K562 (cell line): ENCODE data around the gene RIC8B. TPM values are rescaled to one million over a fixed set of nuclear protein-coding genes. Genes with fewer than 3 reads are reported as not detected.

Experiments used
- ARID2 ChIP-seq: fragments of 450-650 bp; IDR thresholded peaks from 2 replicates; pipeline ENCODE4 v1.6.1; 2017; ENCODE audit warnings: antibody characterized with exemption, mild to moderate bottlenecking
- ATF2 ChIP-seq: sonication (generic); formaldehyde crosslinking; IDR thresholded peaks from 2 replicates; pipeline ENCODE4 v1.8.1; 2022; ENCODE audit warnings: missing genetic modification reagents
- BMI1 ChIP-seq: fragments of 150-350 bp; IDR thresholded peaks from 2 replicates; pipeline ENCODE4 v1.6.1; 2014; ENCODE audit warnings: low read length
- CXXC5 ChIP-seq: fragments of 250-450 bp; sonication (Bioruptor Pico); IDR thresholded peaks from 2 replicates; pipeline ENCODE4 v1.8.0; 2022; ENCODE audit warnings: inconsistent platforms, mild to moderate bottlenecking, moderate library complexity
- DEAF1 ChIP-seq: fragments of 450-650 bp; formaldehyde crosslinking; IDR thresholded peaks from 2 replicates; pipeline ENCODE4 v1.4.0; 2020; ENCODE audit warnings: mild to moderate bottlenecking, moderate library complexity
- HNRNPL ChIP-seq: fragments of 200-400 bp; formaldehyde crosslinking; IDR thresholded peaks from 2 replicates; pipeline ENCODE4 v1.6.1; 2017; ENCODE audit warnings: low read depth, mild to moderate bottlenecking, low read length
- NFE2 ChIP-seq: IDR thresholded peaks from 2 replicates; pipeline ENCODE4 v1.6.1; 2014; ENCODE audit warnings: antibody characterized with exemption, low read depth
- PBX2 ChIP-seq, 2 experiments: IDR thresholded peaks in 1 of 2; conservative IDR thresholded peaks in 1 of 2; 2 replicates each; pipeline ENCODE4 v1.6.1; 2016; ENCODE audit warnings: low read depth in 2 of 2, mild to moderate bottlenecking in 1 of 2, missing compliant biosample characterization in 1 of 2, missing genetic modification characterization in 1 of 2, moderate library complexity in 1 of 2
- PHTF2 ChIP-seq: fragments of 250-450 bp; sonication (Bioruptor Pico); IDR thresholded peaks from 2 replicates; pipeline ENCODE4 v1.5.0; 2021; ENCODE audit warnings: mild to moderate bottlenecking
- RBFOX2 ChIP-seq: fragments of 200-400 bp; formaldehyde crosslinking; IDR thresholded peaks from 2 replicates; pipeline ENCODE4 v1.6.1; 2017; ENCODE audit warnings: low read depth, mild to moderate bottlenecking, low read length, moderate library complexity
- SMAD1 ChIP-seq: fragments of 150-350 bp; IDR thresholded peaks from 2 replicates; pipeline ENCODE4 v1.6.1; 2014; ENCODE audit warnings: low read length, low read depth; ENCODE audit not compliant: partially characterized antibody
- SMARCA4 ChIP-seq: fragments of 450-650 bp; IDR thresholded peaks from 2 replicates; pipeline ENCODE4 v1.6.1; 2016
- SNRNP70 ChIP-seq: fragments of 200-400 bp; formaldehyde crosslinking; optimal IDR thresholded peaks from 2 replicates; pipeline ENCODE3; 2017; ENCODE audit warnings: low read depth, low read length
- TSHZ1 ChIP-seq: fragments of 250-450 bp; sonication (Bioruptor Pico); IDR thresholded peaks from 2 replicates; pipeline ENCODE4 v1.4.0; 2020; ENCODE audit warnings: mild to moderate bottlenecking, moderate library complexity
- ZSCAN32 ChIP-seq: fragments of 450-650 bp; formaldehyde crosslinking; IDR thresholded peaks from 2 replicates; pipeline ENCODE4 v1.4.0; 2020; ENCODE audit warnings: mild to moderate bottlenecking, moderate library complexity
- polyA plus RNA-seq, 8 experiments: library from polyadenylated mRNA; depleted of rRNA in 4 of 8; stranded (reverse) in 5 of 8; unstranded in 3 of 8; fragments of >200 nt; fragmentation: Nextera tagmentation in 2 of 8; fragmentation: Illumina TruSeq in 1 of 8; extraction: Ambion mirVana in 2 of 8; extraction: Trizol in 1 of 8; gene quantifications; 2 replicates each; pipeline versions ENCODE4 v1.2.1 to v1.2.3, GENCODE V29; 2011 to 2014; ENCODE audit warnings: inconsistent platforms in 1 of 8, missing spikeins in 1 of 8
- total RNA-seq, 7 experiments: library from RNA; depleted of rRNA in 6 of 7; stranded (reverse); fragments of >200 nt in 6 of 7; fragmentation: Illumina TruSeq in 2 of 7; extraction: Trizol in 2 of 7; gene quantifications; 2 replicates each; pipeline versions ENCODE4 v1.2.1 to v1.2.3, GENCODE V29; 2011 to 2021; ENCODE audit warnings: low replicate concordance in 1 of 7
- TF ChIP-seq, protein P1 (sequence below), 3 experiments: fragments of 200-800 bp in 1 of 3; sonication (Bioruptor generic) in 1 of 3; sonication (generic) in 1 of 3; formaldehyde crosslinking in 1 of 3; IDR thresholded peaks; 2 replicates each; pipeline versions ENCODE4 v1.6.1 to v1.8.0; 2016 to 2022; ENCODE audit warnings: mild to moderate bottlenecking in 2 of 3, missing compliant biosample characterization in 2 of 3, missing genetic modification characterization in 2 of 3, missing genetic modification reagents in 1 of 3

Gene RIC8B
- total and polyA plus RNA-seq, 9 of the 15 experiments (the other 6 are each of a cell fraction or from before 2014, with no cell fraction given): 0.92 to 8.1 (median 4.8) TPM

DNA sequence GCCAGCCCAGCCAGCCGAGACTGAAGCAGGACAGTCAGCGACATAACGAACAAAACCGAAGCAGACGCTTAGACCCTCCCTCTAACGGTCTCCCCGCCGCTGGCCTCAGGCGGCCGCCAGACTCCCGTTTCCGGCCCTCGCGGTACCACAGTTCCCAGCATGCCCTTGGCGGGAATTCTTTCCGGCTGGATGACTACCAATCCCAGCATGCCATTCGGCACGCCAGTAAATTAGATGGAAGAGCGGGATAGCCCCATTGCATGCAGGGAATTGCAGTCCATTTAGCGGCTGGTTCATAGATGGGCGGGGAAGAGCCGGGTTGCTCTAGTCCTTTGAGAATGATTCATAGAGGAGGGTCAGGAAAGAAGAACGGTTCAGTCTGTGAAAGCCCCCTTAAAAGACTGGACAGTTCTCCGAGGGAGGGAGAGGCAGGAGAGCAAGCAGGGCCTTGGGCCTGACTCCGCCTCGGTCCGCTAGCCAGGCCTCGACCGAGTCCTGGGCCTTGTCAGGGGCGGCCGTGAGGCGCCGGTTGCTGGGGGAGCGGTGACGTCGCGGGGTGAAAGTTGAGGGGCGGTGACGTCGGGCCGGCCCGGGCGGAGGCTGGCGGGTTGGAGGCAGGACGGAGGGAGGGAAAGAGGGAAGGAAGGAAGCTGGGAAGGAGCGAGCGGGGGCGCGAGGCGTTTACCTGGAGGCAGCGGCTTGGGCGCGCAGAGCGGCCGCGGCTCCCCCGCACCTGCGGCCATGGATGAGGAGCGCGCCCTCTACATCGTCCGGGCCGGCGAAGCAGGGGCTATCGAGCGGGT, at the start of gene RIC8B (continued):
- TF ChIP-seq BMI1 (no peak), SMAD1 (peak; percentile 30), PBX2 (CRISPR knock-in tag; IDR thresholded peaks at IDR 0.05; ENCODE audit: low read depth) (no peak), PBX2 (tag; conservative IDR thresholded peaks at IDR 0.05; ENCODE audit: low read depth) (peak; percentile 82), RBFOX2 (peak; percentile 91), PHTF2 (CRISPR knock-in tag) (no peak), HNRNPL (0 out of 2 replicates have a peak, but pooled peaks have one; percentile 35), CXXC5 (CRISPR knock-in tag) (peak; percentile 62), DEAF1 (CRISPR knock-in tag) (no peak), ATF2 (no peak), ZSCAN32 (CRISPR knock-in tag) (no peak), SMARCA4 (no peak), TSHZ1 (no peak), NFE2 (peak; percentile 9; the same call in 1 of the 2 replicates), SNRNP70 (no peak), ARID2 (no peak)
- TF ChIP-seq, protein P1, sequence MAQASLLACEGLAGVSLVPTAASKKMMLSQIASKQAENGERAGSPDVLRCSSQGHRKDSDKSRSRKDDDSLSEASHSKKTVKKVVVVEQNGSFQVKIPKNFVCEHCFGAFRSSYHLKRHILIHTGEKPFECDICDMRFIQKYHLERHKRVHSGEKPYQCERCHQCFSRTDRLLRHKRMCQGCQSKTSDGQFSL (CRISPR knock-in tag; IDR thresholded peaks at IDR 0.05): peak; percentile 56
- TF ChIP-seq, protein P1 (tag; IDR thresholded peaks at IDR 0.05): peak in 1 of 2 experiments; percentile 77; a peak in 1 of 4 replicates
